Lung microvascular endothelial cell (primary cell): Measurements from ENCODE around the gene TECR. TPM values are rescaled to one million over a fixed set of nuclear protein-coding genes. Genes with fewer than 3 reads are reported as not detected.
"Not testable (repeated sequence)": the region's sequence is repeated elsewhere in the genome, so short reads cannot be mapped to it uniquely, and the experiment has no call there.

Experiments
- DNase-seq, 2 donors: peaks; one replicate each; pipeline versions ENCODE4 v3.0.0 to v3.0.0-alpha.2; 2010; ENCODE audit warnings: low read depth in 2 of 2
- total RNA-seq: library from RNA; depleted of rRNA; stranded (reverse); fragments of >200 nt; gene quantifications from 2 replicates; pipeline ENCODE4 v1.2.1, GENCODE V29; 2014

The TECR gene
- total RNA-seq, 1 donor from 2014 or later, result 24.4 TPM

- DNase-seq, result no peak
These were observed 51.3 kb downstream of the TECR start for GRCh38 chr19:14580623-14581237.

- DNase-seq, result no peak
These were observed 53.5 kb downstream of the TECR start, which contains the start of gene CLEC17A for GRCh38 chr19:14582894-14583340. CLEC17A (plus strand) TSS chr19:14583084; CDS start chr19:14583161, 77 bp downstream.

- DNase-seq, result not testable (repeated sequence)
These were observed 55.0 kb downstream of the TECR start for GRCh38 chr19:14584372-14584771.

GRCh38 chr19:14585187-14585586 lies 55.8 kb downstream of the TECR start:
- not testable (repeated sequence) for DNase-seq

- DNase-seq, result not testable (repeated sequence)
These were observed 60.0 kb downstream of the TECR start for GRCh38 chr19:14589433-14589832.

GRCh38 chr19:14595558-14595957 lies 66.2 kb downstream of the TECR start:
- DNase-seq, result no peak

GRCh38 chr19:14599548-14600147 lies 70.3 kb downstream of the TECR start:
- no peak for DNase-seq

- no peak for DNase-seq
These were observed 74.6 kb downstream of the TECR start for GRCh38 chr19:14603990-14604387.

- no peak for DNase-seq
These were observed 77.2 kb downstream of the TECR start for GRCh38 chr19:14606627-14607026.

- no peak for DNase-seq
These were observed 81.7 kb downstream of the TECR start for GRCh38 chr19:14611051-14611450.

- not testable (repeated sequence) for DNase-seq
These were observed 82.8 kb downstream of the TECR start for GRCh38 chr19:14612242-14612641.

GRCh38 chr19:14612657-14613056 lies 83.3 kb downstream of the TECR start:
- DNase-seq, result no peak

- not testable (repeated sequence) for DNase-seq
These were observed 84.2 kb downstream of the TECR start for GRCh38 chr19:14613399-14614098.

GRCh38 chr19:14614099-14614412 lies 84.7 kb downstream of the TECR start:
- no peak for DNase-seq

Other genes with a start within 250 kb of the TECR start
- 4.8 and 10.9 TPM in 2 replicates for gene ADGRE5, start 148.2 kb upstream of the TECR start, total RNA-seq
- 52.5 and 64.1 TPM in 2 replicates for gene DDX39A, start 110.3 kb upstream of the TECR start, total RNA-seq
- 190 and 250 TPM in 2 replicates for gene PKN1, start 96.3 kb upstream of the TECR start, total RNA-seq
- gene PTGER1, start 54.2 kb upstream of the TECR start, total RNA-seq, result under 0.01 and 0.20 TPM in 2 replicates
- gene GIPC1, start 33.5 kb upstream of the TECR start, total RNA-seq, result 91.1 and 123 TPM in 2 replicates
- gene DNAJB1, start 11.2 kb upstream of the TECR start, total RNA-seq, result 20.7 and 28.4 TPM in 2 replicates
- gene NDUFB7, start 42.5 kb downstream of the TECR start, total RNA-seq, result 382 and 418 TPM in 2 replicates
- gene CLEC17A, start 53.5 kb downstream of the TECR start, total RNA-seq, result not detected in 2 replicates
- gene ADGRE3, start 145.2 kb downstream of the TECR start, total RNA-seq, result not detected in 2 replicates
- 5.7 and 8.7 TPM in 2 replicates for gene ZNF333, start 160.5 kb downstream of the TECR start, total RNA-seq
- gene ADGRE2, start 249.0 kb downstream of the TECR start, total RNA-seq, result under 0.01 and 0.60 TPM in 2 replicates